Stimulated activated CD8-positive, alpha-beta memory T cell treated with anti-CD3 and anti-CD28 coated beads, Interleukin-15, amount 100 ng/mL, for 1 hour (primary cell): Measurements from ENCODE around the gene CDCP2.

Experiments
- DNase-seq: peaks from one replicate; pipeline ENCODE4 v3.0.0-alpha.2; 2020; ENCODE audit warnings: low read depth

Gene CDCP2

DNA sequence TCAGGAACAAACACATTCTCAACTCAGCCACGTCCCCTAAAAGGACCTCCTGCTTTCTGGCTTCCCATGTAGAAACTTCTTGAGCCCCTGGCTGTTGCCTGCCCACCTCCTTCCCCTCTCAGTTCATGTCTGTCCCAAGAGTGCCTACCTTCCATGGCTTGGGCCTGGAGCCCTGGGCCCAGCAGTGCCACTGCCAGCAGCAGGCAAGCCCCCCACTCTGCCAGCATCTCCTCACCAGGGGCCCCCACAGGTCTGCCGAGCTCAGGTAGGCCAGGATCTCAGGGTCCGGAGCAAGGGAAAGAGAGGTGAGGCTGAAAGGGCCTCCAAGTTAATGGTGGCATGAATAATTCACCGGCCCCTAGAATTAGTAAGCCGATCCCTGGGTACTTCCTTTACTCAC lies at the start of gene CDCP2:
Gene CDCP2, minus strand, starts transcription at position 305 of the 400 bp plus-strand sequence. Its CDS starts 78 bp downstream, at position 227.
- no peak for DNase-seq

DNA sequence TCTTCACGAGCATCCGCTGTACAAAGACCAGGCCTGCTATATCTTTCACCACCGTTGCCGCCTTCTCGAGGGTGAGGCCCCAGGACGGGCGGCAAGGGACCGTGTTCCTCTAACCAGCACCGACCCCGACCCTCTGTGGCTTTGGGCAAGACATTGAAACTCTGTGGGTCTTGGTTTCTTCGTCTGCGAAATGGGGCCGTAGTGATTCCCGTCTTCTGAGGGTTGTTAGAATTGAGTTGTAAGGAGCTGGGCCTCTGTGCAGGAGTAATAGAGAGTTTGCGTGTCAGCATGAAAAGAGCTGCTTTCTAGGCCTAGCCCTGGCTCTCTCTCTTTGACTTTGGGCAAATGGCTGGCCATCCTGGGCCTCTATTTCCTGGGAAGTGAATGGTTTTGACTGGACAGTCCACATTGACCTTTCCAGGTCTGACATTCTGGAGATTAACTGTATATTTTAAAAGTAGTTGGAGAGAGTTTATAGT lies 47.8 kb upstream of the CDCP2 start:
- DNase-seq: no peak

DNA sequence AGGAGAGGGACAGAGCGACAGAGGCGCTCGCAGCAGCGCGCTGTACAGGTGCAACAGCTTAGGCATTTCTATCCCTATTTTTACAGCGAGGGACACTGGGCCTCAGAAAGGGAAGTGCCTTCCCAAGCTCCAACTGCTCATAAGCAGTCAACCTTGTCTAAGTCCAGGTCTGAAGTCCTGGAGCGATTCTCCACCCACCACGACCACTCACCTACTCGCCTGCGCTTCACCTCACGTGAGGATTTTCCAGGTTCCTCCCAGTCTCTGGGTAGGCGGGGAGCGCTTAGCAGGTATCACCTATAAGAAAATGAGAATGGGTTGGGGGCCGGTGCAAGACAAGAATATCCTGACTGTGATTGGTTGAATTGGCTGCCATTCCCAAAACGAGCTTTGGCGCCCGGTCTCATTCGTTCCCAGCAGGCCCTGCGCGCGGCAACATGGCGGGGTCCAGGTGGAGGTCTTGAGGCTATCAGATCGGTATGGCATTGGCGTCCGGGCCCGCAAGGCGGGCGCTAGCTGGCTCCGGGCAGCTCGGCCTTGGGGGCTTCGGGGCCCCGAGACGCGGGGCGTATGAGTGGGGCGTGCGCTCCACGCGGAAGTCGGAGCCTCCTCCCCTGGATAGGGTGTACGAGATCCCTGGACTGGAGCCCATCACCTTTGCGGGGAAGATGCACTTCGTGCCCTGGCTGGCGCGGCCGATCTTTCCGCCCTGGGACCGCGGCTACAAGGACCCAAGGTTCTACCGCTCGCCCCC lies 47.1 kb upstream of the CDCP2 start, which contains the start of the genes CYB5RL and MRPL37:
Gene CYB5RL, minus strand, starts transcription at position 266 of the 754 bp plus-strand sequence. CDS start 4,414 bp downstream, outside the sequence.
Gene MRPL37, plus strand, starts transcription at position 403 of the 754 bp plus-strand sequence. Its CDS starts 77 bp downstream, at position 480.
- DNase-seq: peak; percentile 75

DNA sequence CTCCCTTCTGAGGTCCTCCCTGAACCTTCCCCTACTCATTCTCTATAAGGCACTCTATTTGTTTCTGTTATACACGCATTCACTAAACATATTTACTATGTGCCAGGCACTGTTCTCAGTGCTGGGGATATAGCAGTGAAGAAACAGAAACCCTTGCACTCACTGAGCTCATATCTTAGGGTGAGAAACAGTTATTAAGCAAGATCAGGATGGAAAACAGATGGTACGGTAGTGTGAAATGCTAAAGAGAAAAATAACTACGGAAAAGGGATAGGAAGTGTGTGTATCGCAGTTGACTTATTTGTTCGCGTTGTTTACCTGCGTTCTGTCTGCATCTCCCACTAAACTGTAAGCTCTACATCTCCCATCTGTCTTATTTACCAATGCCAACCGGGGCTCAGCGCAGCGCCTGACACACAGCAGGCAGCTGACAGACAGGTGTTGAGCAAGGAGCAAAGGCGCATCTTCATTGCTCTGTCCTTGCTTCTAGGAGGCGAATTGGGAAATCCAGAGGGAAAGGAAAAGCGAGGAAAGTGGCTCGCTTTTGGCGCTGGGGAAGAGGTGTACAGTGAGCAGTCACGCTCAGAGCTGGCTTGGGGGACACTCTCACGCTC lies 46.5 kb upstream of the CDCP2 start:
- no peak for DNase-seq

- no peak for DNase-seq
Measured at GRCh38 chr1:54193453-54193852, 40.7 kb upstream of the CDCP2 start.

GRCh38 chr1:54191525-54191924 lies 38.7 kb upstream of the CDCP2 start:
- no peak for DNase-seq

DNA sequence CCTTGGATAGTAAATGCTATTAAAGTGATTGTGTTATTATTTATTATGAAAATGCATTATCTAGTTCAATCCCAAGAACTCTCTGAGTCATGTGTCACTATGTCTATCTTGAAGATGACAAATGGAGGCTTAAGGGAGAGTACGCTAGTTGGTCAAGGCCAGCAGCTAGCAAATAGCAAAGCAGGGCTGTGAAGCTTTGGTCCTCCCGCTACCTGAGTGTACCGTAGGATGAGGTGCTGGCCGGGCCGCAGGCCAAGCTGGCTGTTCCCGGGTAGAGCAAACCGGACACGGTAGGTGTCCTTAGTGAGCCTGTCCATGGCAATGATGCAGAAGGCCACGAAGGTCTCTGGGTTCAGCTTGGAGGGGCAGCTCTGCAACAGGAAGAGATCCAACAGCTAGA lies 37.7 kb upstream of the CDCP2 start:
- no peak for DNase-seq

- no peak for DNase-seq
Measured at GRCh38 chr1:54188291-54188690, 35.5 kb upstream of the CDCP2 start.

DNA sequence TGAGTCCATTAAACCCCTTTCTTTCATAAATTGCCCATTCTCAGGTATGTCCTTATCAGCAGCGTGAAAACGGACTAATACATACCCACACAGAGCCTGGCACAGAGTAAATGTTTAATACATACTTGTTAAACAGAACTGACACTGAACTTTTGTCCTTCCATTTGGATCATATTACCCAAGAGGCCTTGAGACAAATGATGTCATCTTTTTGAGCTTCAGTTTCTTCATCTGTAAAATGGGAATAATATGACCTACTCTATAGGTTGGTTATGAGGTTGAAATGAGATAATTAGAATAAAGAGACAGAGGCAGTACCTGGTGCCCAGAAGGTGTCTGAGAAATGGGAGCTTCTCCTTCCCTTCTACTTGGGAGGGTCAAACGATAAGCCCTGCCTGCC lies 33.3 kb upstream of the CDCP2 start:
- DNase-seq: no peak

GRCh38 chr1:54180701-54181360 lies 28.0 kb upstream of the CDCP2 start:
- no peak for DNase-seq

- DNase-seq: no peak
Measured at GRCh38 chr1:54178296-54179070, 25.7 kb upstream of the CDCP2 start.

GRCh38 chr1:54177726-54178125 lies 24.9 kb upstream of the CDCP2 start:
- no peak for DNase-seq

DNA sequence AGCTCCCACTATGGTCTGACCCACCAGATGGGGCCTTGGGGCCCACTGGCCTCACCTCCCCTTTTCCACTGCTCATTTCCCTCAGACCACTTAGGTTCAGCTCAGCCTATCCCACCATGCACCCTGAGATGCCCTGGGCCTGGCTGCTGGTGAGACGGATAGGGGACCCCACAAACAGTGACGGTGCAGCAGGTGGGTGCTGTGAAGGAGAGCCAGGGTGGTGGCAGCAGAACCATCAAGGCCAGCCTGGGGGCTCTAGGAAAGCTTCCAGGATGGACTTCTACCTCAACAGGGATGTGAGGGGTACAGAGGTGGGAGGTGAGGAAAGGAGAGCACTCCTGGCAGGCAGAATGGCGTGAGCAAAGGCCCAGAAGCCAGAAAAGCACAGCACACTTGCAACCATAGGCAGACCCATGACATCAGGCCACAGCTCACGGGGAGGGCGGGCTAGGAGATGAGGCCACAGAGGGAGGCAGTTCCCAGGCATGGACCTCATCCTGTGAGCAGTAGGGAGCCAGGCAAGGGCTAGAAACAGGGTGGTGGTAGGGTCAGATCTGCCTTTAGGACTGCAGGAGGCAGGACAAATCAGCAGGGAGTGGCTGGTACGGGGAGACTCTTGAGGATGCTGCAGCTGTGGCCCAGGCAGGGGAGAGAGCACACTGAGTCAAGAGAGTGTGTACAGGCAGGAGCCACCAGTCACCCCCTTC lies 24.0 kb upstream of the CDCP2 start:
- DNase-seq: no peak

GRCh38 chr1:54174106-54174505 lies 21.3 kb upstream of the CDCP2 start:
- DNase-seq: no peak

GRCh38 chr1:54173681-54174080 lies 20.9 kb upstream of the CDCP2 start:
- no peak for DNase-seq

GRCh38 chr1:54172614-54173599 lies 20.1 kb upstream of the CDCP2 start:
- no peak for DNase-seq

- DNase-seq: no peak
Measured at GRCh38 chr1:54171606-54172005, 18.8 kb upstream of the CDCP2 start.

DNA sequence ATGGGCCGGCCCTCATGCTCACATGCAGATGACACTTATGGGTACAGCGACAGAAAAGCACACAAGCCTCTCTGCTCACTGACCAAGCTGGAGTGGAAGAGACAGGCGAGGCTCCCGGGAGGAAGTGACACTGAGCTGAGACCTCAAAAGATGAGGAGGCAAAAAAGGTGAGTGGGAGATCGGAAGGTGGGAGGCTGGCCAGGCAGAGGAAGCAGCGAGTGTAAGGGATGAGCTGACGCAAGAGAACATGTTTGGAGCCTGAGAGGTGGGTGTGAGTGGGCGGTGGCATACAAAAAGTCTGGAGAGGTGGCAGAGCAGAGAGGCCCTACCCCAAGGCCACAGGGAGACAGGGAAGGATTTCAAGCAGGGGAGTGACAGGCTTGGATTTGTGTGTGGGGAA lies 18.2 kb upstream of the CDCP2 start:
- DNase-seq: no peak

DNA sequence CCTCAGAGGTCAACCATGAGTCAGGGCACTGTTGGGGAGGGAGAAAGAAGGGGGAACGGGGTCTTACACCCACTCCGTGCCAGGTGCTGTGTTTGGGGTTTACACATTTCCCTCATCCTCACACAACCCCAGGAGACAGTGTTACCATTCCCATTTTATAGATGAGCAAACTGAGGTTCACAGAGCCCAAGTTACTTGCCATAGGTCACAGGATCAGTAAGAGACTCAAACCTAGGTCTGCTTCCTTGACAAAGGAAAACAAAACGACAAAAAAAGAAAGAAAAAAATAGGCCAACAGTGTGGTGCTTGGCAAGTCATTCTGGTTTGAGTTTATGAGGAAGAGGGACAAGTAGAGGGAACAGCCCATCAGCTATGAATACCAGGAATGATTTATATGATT lies 16.3 kb upstream of the CDCP2 start:
- no peak for DNase-seq
